Measurements from ENCODE around the gene ZNF774.

Gene ZNF774

GRCh38 chr15:90354986-90355385 lies 2.9 kb downstream of the ZNF774 start:
- no peaks in the 10 kb centered on the region for H3K79me1 ChIP-seq (ENCODE audit: low read depth, low read length)
- H3K14ac ChIP-seq (ENCODE audit: low read length): no peak overlapping the region
- H2BK15ac ChIP-seq (ENCODE audit: low read length): no peak overlapping the region
- H4K91ac ChIP-seq (ENCODE audit: low read depth, low read length, poor library complexity): no peak overlapping the region
- WGBS, 2 donors (ENCODE audit: extremely low coverage in 2 of 2, insufficient read length in 2 of 2, insufficient replicate concordance in 1 of 2): no CpG with 5 or more reads among the region's 2 CpGs
- no peak overlapping the region for H3K4me2 ChIP-seq (ENCODE audit: insufficient read depth, low read length, poor library complexity, severe bottlenecking)
- H2AFZ ChIP-seq (ENCODE audit: low read length): no peak overlapping the region
- H2BK12ac ChIP-seq (ENCODE audit: low read length): no peak overlapping the region
- H3K4me3 ChIP-seq (ENCODE audit: low read length in 2 of 2): no peak overlapping the region
- no peak overlapping the region for H2BK5ac ChIP-seq (ENCODE audit: low read length)
- no peak for DNase-seq (ENCODE audit: low spot score)
- no peaks in the 10 kb centered on the region for H3K36me3 ChIP-seq (replicated peaks in 1 of 2; ENCODE audit: control insufficient read depth in 2 of 2, insufficient read depth in 2 of 2, low read length in 2 of 2)
- no peaks in the 10 kb centered on the region for H3K27me3 ChIP-seq (ENCODE audit: control insufficient read depth in 3 of 3, insufficient read depth in 3 of 3, low read depth in 1 of 3, low read length in 3 of 3)
- no peak overlapping the region for H2AK5ac ChIP-seq (ENCODE audit: low read depth, low read length)
- no peaks in the 10 kb centered on the region for H3K9me3 ChIP-seq (replicated peaks in 1 of 2; ENCODE audit: control insufficient read depth in 2 of 2, insufficient read depth in 1 of 2, low read depth in 1 of 2, low read length in 2 of 2)
- no peak overlapping the region for H2BK120ac ChIP-seq (ENCODE audit: low read depth, low read length)
- no peak overlapping the region for H3K4ac ChIP-seq (ENCODE audit: low read length)
- H3K23ac ChIP-seq (ENCODE audit: low read depth, low read length, poor library complexity): no peak overlapping the region
- H3K27ac ChIP-seq (replicated peaks; ENCODE audit: low read length): no peak overlapping the region
- no peak overlapping the region for H4K8ac ChIP-seq (ENCODE audit: low read depth, low read length)
- H3K9ac ChIP-seq (ENCODE audit: low read depth, low read length, poor library complexity): no peak overlapping the region
- peaks cover 0 to 3% of the 10 kb centered on the region in 2 donors for H3K4me1 ChIP-seq (ENCODE audit: control insufficient read depth in 2 of 2, insufficient read depth in 1 of 2, low read depth in 1 of 2, low read length in 2 of 2)
- no peak overlapping the region for H3K18ac ChIP-seq (ENCODE audit: low read length)

GRCh38 chr15:90358124-90359033 lies 6.3 kb downstream of the ZNF774 start:
- Histone ChIP-seq H2AFZ (ENCODE audit: low read length) (no peak overlapping the region), H3K9ac (ENCODE audit: low read depth, low read length, poor library complexity) (no peak overlapping the region), H3K36me3 (replicated peaks in 1 of 2; ENCODE audit: control insufficient read depth in 2 of 2, insufficient read depth in 2 of 2, low read length in 2 of 2) (no peaks in the 10 kb centered on the region), H3K79me1 (ENCODE audit: low read depth, low read length) (no peaks in the 10 kb centered on the region), H3K9me3 (replicated peaks in 1 of 2; ENCODE audit: control insufficient read depth in 2 of 2, insufficient read depth in 1 of 2, low read depth in 1 of 2, low read length in 2 of 2) (no peaks in the 10 kb centered on the region), H3K4me3 (ENCODE audit: low read length in 2 of 2) (no peak overlapping the region), H2BK15ac (ENCODE audit: low read length) (no peak overlapping the region), H3K23ac (ENCODE audit: low read depth, low read length, poor library complexity) (no peak overlapping the region), H3K4me1 (ENCODE audit: control insufficient read depth in 2 of 2, insufficient read depth in 1 of 2, low read depth in 1 of 2, low read length in 2 of 2) (peaks cover 0 to 2% of the 10 kb centered on the region in 2 donors), H4K8ac (ENCODE audit: low read depth, low read length) (no peak overlapping the region), H4K91ac (ENCODE audit: low read depth, low read length, poor library complexity) (no peak overlapping the region), H3K27me3 (ENCODE audit: control insufficient read depth in 3 of 3, insufficient read depth in 3 of 3, low read depth in 1 of 3, low read length in 3 of 3) (no peaks in the 10 kb centered on the region), H3K27ac (replicated peaks; ENCODE audit: low read length) (no peak overlapping the region), H3K4me2 (ENCODE audit: insufficient read depth, low read length, poor library complexity, severe bottlenecking) (no peak overlapping the region), H2BK5ac (ENCODE audit: low read length) (no peak overlapping the region), H2AK5ac (ENCODE audit: low read depth, low read length) (no peak overlapping the region), H3K14ac (ENCODE audit: low read length) (no peak overlapping the region), H3K18ac (ENCODE audit: low read length) (no peak overlapping the region), H2BK12ac (ENCODE audit: low read length) (no peak overlapping the region), H3K4ac (ENCODE audit: low read length) (no peak overlapping the region), H2BK120ac (ENCODE audit: low read depth, low read length) (no peak overlapping the region)
- WGBS, 2 donors (ENCODE audit: extremely low coverage in 2 of 2, insufficient read length in 2 of 2, insufficient replicate concordance in 1 of 2): no CpG with 5 or more reads among the region's 8 CpGs
- no peak for DNase-seq (ENCODE audit: low spot score)

- no peak overlapping the region for H3K18ac ChIP-seq (ENCODE audit: low read length)
- no peak overlapping the region for H3K4ac ChIP-seq (ENCODE audit: low read length)
- no peak overlapping the region for H2AK5ac ChIP-seq (ENCODE audit: low read depth, low read length)
- no peak overlapping the region for H4K8ac ChIP-seq (ENCODE audit: low read depth, low read length)
- no peaks in the 10 kb centered on the region for H3K36me3 ChIP-seq (replicated peaks in 1 of 2; ENCODE audit: control insufficient read depth in 2 of 2, insufficient read depth in 2 of 2, low read length in 2 of 2)
- no peak overlapping the region for H3K23ac ChIP-seq (ENCODE audit: low read depth, low read length, poor library complexity)
- no peak overlapping the region for H3K4me2 ChIP-seq (ENCODE audit: insufficient read depth, low read length, poor library complexity, severe bottlenecking)
- H3K9ac ChIP-seq (ENCODE audit: low read depth, low read length, poor library complexity): no peak overlapping the region
- no peak overlapping the region for H2AFZ ChIP-seq (ENCODE audit: low read length)
- no peaks in the 10 kb centered on the region for H3K27me3 ChIP-seq (ENCODE audit: control insufficient read depth in 3 of 3, insufficient read depth in 3 of 3, low read depth in 1 of 3, low read length in 3 of 3)
- no peak overlapping the region for H3K4me3 ChIP-seq (ENCODE audit: low read length in 2 of 2)
- no peaks in the 10 kb centered on the region for H3K79me1 ChIP-seq (ENCODE audit: low read depth, low read length)
- H3K9me3 ChIP-seq (replicated peaks in 1 of 2; ENCODE audit: control insufficient read depth in 2 of 2, insufficient read depth in 1 of 2, low read depth in 1 of 2, low read length in 2 of 2): no peaks in the 10 kb centered on the region
- H2BK15ac ChIP-seq (ENCODE audit: low read length): no peak overlapping the region
- no peak for DNase-seq (ENCODE audit: low spot score)
- H2BK120ac ChIP-seq (ENCODE audit: low read depth, low read length): no peak overlapping the region
- H3K14ac ChIP-seq (ENCODE audit: low read length): no peak overlapping the region
- WGBS, 2 donors (ENCODE audit: extremely low coverage in 2 of 2, insufficient read length in 2 of 2, insufficient replicate concordance in 1 of 2): no CpG with 5 or more reads among the region's 14 CpGs
- no peak overlapping the region for H4K91ac ChIP-seq (ENCODE audit: low read depth, low read length, poor library complexity)
- H2BK5ac ChIP-seq (ENCODE audit: low read length): no peak overlapping the region
- peaks cover 0 to 2% of the 10 kb centered on the region in 2 donors for H3K4me1 ChIP-seq (ENCODE audit: control insufficient read depth in 2 of 2, insufficient read depth in 1 of 2, low read depth in 1 of 2, low read length in 2 of 2)
- no peak overlapping the region for H3K27ac ChIP-seq (replicated peaks; ENCODE audit: low read length)
- no peak overlapping the region for H2BK12ac ChIP-seq (ENCODE audit: low read length)
Observed at GRCh38 chr15:90360746-90361145, 8.7 kb downstream of the ZNF774 start.

- Histone ChIP-seq H3K23ac (ENCODE audit: low read depth, low read length, poor library complexity) (no peak overlapping the region), H2BK120ac (ENCODE audit: low read depth, low read length) (no peak overlapping the region), H2AFZ (ENCODE audit: low read length) (no peak overlapping the region), H3K9me3 (replicated peaks in 1 of 2; ENCODE audit: control insufficient read depth in 2 of 2, insufficient read depth in 1 of 2, low read depth in 1 of 2, low read length in 2 of 2) (no peaks in the 10 kb centered on the region), H2AK5ac (ENCODE audit: low read depth, low read length) (no peak overlapping the region), H3K9ac (ENCODE audit: low read depth, low read length, poor library complexity) (no peak overlapping the region), H2BK12ac (ENCODE audit: low read length) (no peak overlapping the region), H3K27me3 (ENCODE audit: control insufficient read depth in 3 of 3, insufficient read depth in 3 of 3, low read depth in 1 of 3, low read length in 3 of 3) (no peaks in the 10 kb centered on the region), H3K36me3 (replicated peaks in 1 of 2; ENCODE audit: control insufficient read depth in 2 of 2, insufficient read depth in 2 of 2, low read length in 2 of 2) (no peaks in the 10 kb centered on the region), H3K27ac (replicated peaks; ENCODE audit: low read length) (no peak overlapping the region), H2BK15ac (ENCODE audit: low read length) (no peak overlapping the region), H3K4me1 (ENCODE audit: control insufficient read depth in 2 of 2, insufficient read depth in 1 of 2, low read depth in 1 of 2, low read length in 2 of 2) (peaks cover 1 to 2% of the 10 kb centered on the region in 2 donors), H3K4ac (ENCODE audit: low read length) (no peak overlapping the region), H2BK5ac (ENCODE audit: low read length) (no peak overlapping the region), H3K4me2 (ENCODE audit: insufficient read depth, low read length, poor library complexity, severe bottlenecking) (no peak overlapping the region), H3K79me1 (ENCODE audit: low read depth, low read length) (no peaks in the 10 kb centered on the region), H4K8ac (ENCODE audit: low read depth, low read length) (no peak overlapping the region), H3K18ac (ENCODE audit: low read length) (no peak overlapping the region), H3K14ac (ENCODE audit: low read length) (no peak overlapping the region), H3K4me3 (ENCODE audit: low read length in 2 of 2) (no peak overlapping the region), H4K91ac (ENCODE audit: low read depth, low read length, poor library complexity) (no peak overlapping the region)
- WGBS, 2 donors (ENCODE audit: extremely low coverage in 2 of 2, insufficient read length in 2 of 2, insufficient replicate concordance in 1 of 2): no CpG with 5 or more reads among the region's 2 CpGs
- DNase-seq (ENCODE audit: low spot score): no peak
Observed at GRCh38 chr15:90362936-90363212, 10.8 kb downstream of the ZNF774 start.
